ENCODE data around the gene PSMB7.

GRCh38 chr9:124399323-124399967, 15.8 kb downstream of the PSMB7 start:
- TF ChIP-seq CTCF (IDR thresholded peaks at IDR 0.05): no peak
- TF ChIP-seq POLR2A (IDR thresholded peaks at IDR 0.05): no peak

Measured in lower leg skin (tissue), 3 donors.